WI38 (cell line): Measurements from ENCODE around the gene SNX13.

ENCODE experiments used
- H3K4me3 ChIP-seq: 2 replicates; pipeline ENCODE4 v1.5.1; 2011; ENCODE audit warnings: low read depth, mild to moderate bottlenecking, control low read depth, low read length
- CTCF ChIP-seq: IDR thresholded peaks from 2 replicates; pipeline ENCODE4 v1.5.1; 2012; ENCODE audit warnings: low read depth, mild to moderate bottlenecking, control low read depth, low read length

The SNX13 gene

GRCh38 chr7:17936321-17936720 is 4.0 kb downstream of the SNX13 start:
- no peak overlapping the region for H3K4me3 ChIP-seq
- no peak for TF ChIP-seq CTCF

GRCh38 chr7:17934612-17935240 is 5.6 kb downstream of the SNX13 start:
- H3K4me3 ChIP-seq, result no peak overlapping the region

GRCh38 chr7:17934094-17934493 is 6.2 kb downstream of the SNX13 start:
- H3K4me3 ChIP-seq, result no peak overlapping the region
- no peak for TF ChIP-seq CTCF

More at GRCh38 chr7:17934612-17935240, 5.6 kb downstream of the SNX13 start:
- no peak for TF ChIP-seq CTCF

GRCh38 chr7:17932770-17933169 is 7.5 kb downstream of the SNX13 start:
- no peak for TF ChIP-seq CTCF
- no peak overlapping the region for H3K4me3 ChIP-seq

- no peak for TF ChIP-seq CTCF
- H3K4me3 ChIP-seq, result no peak overlapping the region
Observed at GRCh38 chr7:17931069-17931468, 9.2 kb downstream of the SNX13 start.

GRCh38 chr7:17930546-17930945 is 9.7 kb downstream of the SNX13 start:
- no peak overlapping the region for H3K4me3 ChIP-seq
- TF ChIP-seq CTCF, result no peak

GRCh38 chr7:17929647-17930395 is 10.5 kb downstream of the SNX13 start:
- TF ChIP-seq CTCF, result no peak
- H3K4me3 ChIP-seq, result no peak overlapping the region
